ENCODE results near the gene NUP93.

GRCh38 chr16:56702836-56703235 is 27.1 kb upstream of the NUP93 start:
- TF ChIP-seq CTCF (IDR thresholded peaks at IDR 0.05; ENCODE audit: low read length) = no peak
- no peak for TF ChIP-seq EZH2 (optimal IDR thresholded peaks at IDR 0.05; ENCODE audit: low read depth, low read length)

All from MM.1S (cell line).